GM18526 (cell line): ENCODE results near the gene CLASP2.

ENCODE experiments used
- POLR2A ChIP-seq: IDR thresholded peaks from 3 replicates; pipeline ENCODE4 v1.6.1; 2011; ENCODE audit not compliant: insufficient read length; ENCODE audit errors: extremely low read depth

Gene CLASP2

GRCh38 chr3:33543601-33544000 is 174.5 kb downstream of the CLASP2 start:
- no peak for TF ChIP-seq POLR2A

GRCh38 chr3:33541918-33542317 is 176.1 kb downstream of the CLASP2 start:
- no peak for TF ChIP-seq POLR2A

DNA sequence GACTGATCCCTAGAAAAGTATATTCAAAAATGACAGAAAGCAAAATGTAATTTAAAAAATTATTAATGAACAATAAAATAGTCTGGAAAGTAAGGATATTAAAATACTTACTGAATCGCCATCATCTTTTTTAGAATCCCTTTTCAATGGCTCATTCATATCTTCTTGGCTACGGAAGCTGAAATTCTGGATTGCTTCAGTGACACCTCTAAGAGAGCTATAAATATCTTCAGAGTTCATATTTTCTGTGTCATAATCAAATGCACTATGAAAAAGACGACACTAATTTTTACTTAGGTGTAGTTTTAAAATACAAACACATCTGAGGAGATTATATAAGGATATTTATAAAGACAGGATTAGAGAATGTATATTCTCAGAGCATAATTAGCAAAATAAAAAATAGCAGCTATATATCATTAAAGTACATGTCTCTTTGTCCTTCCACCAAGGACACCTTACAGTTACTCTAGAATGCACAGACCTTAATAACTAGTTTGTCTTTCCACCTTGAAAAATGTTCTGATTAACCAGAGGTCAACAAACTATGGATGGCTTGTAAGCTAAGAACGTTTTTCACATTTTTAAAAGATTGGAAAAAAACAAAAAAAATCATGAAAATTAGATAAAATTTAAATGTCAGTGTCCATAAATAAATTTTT is 179.2 kb downstream of the CLASP2 start:
- TF ChIP-seq POLR2A = no peak

GRCh38 chr3:33537133-33537532 is 180.9 kb downstream of the CLASP2 start:
- TF ChIP-seq POLR2A = no peak

DNA sequence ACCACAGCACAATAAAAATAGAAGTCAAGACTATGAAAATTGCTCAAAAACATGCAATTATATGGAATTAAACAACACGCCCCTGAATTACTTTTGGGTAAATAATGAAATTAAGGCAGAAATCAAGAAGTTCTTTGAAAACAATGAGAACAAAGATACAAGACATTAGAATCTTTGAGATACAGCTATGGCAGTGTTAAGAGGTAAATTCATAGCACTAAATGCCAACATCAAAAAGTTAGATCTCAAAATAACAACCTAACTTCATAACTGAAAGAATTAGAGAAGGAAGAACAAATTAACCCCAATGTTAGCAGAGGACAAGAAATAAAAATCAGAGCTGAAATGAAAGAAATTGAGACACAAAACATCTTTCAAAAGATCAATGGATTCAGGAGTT is 191.3 kb downstream of the CLASP2 start:
- no peak for TF ChIP-seq POLR2A

- no peak for TF ChIP-seq POLR2A
Observed at GRCh38 chr3:33525232-33525631, 192.8 kb downstream of the CLASP2 start.

DNA sequence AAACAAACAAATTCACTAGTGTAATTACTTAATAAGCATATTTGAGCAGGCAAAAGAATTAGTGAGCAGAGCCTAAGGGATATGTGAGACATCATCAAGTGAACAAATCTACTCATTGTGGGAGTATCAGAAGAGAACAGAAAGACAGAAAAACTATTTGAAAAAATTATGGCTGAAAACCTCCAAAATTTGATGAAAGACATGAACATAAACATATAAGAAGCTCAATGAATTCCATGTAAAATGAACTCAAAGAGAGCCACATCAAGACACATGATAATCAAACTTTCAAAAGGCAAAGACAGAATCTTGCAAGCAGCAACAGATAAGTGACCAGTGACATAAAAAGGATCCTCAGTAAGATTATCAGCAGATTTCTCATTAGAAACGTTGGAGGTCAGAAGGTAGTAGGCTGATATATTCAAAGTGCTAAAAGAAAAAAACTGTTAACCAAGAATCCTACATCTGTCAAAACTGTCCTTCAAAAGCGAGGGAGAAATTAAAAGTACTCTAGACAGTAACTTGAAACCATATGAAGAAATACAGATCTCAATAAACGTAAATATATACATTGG is 194.9 kb downstream of the CLASP2 start:
- TF ChIP-seq POLR2A = no peak

DNA sequence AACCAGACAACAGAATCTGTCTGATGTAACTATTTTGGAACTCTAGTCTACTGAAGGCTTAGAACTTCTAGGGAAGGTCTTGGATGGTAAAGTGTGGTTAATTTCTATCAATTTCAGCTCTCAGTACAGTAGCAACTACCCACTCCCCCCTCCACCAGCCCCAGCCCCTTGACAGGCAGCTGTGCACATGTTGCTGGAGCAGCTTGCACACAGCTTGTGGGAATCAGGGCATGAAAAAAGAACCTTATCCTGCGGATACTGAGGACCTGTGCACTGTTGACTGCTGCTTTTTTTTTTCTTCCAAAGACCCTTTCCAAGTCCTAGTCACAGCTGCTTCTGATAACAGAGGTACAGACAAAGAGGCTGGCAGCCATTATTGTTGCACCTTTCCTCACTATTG is 196.3 kb downstream of the CLASP2 start:
- TF ChIP-seq POLR2A = no peak

- TF ChIP-seq POLR2A = no peak
Observed at GRCh38 chr3:33513262-33513863, 204.7 kb downstream of the CLASP2 start.

DNA sequence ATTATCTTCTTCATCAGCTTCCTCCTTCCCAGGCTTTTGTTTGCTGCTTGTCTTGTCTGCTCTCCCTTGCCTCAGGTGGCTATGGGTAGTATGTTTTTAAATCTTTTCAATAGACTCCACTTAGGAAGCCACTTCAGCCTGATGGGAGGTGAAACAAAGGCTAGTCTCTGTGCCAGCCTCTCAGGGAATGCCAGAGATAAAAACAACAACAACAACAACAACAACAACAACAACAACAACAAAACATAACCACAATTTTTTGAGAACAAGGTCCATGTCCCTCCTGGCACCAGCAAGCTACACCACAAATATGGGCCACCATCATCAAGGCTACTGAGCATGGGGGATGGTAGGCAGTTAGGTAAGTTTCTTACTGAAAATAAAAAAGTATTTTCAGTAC is 213.0 kb downstream of the CLASP2 start:
- TF ChIP-seq POLR2A = no peak

DNA sequence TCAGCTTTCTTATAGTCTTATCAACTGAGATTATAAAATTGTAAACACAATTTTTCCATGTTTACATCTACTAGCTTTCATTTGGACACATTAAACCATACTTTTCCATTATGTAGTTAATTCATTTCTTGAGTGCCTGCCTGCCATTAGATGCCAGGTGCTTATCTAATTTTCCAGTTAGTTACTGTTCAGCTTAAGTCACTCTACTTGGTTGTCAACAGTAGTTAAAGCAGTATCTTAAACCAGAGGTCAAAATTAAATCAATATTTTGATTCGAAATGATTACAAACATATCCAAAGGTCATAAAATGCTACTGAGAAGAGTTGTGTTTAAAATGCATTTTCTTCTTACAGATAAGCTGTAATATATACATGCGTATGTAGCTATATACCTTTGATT is 221.6 kb downstream of the CLASP2 start:
- TF ChIP-seq POLR2A = no peak

GRCh38 chr3:33491721-33492120 is 226.3 kb downstream of the CLASP2 start:
- TF ChIP-seq POLR2A = no peak

DNA sequence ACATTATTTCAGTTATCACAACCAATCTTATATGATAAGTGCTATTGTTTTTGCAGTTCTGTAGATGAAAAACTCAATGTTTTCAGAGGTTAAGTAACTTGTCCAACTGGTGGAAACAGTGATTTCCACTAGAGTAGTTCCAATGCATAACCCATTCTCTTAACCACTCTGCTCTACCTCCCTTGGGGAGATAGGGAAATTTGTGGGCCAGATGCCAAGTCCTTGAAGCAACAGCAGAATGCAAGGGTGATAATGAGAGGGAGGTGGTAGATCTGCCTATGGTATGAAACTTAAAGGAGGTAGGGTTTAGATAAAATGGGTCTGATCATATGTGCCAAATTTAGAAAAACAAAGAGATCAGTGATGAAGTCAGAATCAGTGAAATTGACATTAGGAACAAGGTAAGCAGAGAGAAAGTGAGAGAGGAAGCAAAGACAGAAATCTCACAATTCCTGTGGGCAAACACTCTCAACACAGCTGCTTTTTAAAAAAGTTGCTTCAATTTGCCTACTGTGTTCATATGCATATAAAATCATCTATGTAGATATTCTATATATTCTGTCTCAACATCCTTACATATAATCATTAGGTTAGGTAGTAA is 227.3 kb downstream of the CLASP2 start:
- TF ChIP-seq POLR2A = no peak

- TF ChIP-seq POLR2A = no peak
Observed at GRCh38 chr3:33488683-33489082, 229.4 kb downstream of the CLASP2 start.

DNA sequence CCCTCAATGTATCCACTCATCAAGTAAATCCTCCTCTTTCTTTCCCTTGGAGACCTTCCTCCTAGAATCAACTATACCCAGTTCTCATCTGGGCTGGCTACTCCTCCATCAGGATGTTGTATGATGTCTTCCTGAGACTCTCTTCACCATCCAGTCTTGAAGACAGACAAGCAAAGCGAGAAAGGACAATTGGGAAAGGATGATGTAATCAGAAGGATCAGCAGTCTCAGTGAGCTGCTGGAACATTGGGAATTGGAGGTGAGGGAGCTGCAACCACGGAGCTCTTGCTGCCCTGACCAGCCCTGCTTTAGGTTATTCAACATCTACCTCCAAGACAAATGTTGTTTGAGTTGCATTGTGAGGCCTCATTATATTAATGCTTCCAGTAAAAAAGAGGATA is 229.8 kb downstream of the CLASP2 start:
- TF ChIP-seq POLR2A = no peak

- no peak for TF ChIP-seq POLR2A
Observed at GRCh38 chr3:33482111-33482521, 235.9 kb downstream of the CLASP2 start.

DNA sequence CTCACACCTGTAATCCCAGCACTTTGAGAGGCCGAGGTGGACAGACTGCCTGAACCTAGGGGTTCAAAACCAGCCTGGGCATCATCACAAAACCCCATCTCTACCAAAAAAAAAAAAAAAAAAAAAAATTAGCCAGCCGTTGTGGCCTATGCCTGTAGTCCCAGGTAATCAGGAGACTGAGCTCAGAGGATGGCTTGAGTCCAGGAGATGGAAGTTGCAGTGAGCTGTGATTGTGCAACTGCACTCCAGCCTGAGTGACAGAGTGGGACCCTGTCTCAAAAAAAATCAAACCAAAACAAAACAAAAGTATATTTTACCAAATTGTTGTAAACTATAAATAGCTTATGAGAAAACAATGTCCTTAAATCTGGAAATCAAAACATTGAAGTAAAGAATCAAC is 243.2 kb downstream of the CLASP2 start:
- TF ChIP-seq POLR2A = no peak

DNA sequence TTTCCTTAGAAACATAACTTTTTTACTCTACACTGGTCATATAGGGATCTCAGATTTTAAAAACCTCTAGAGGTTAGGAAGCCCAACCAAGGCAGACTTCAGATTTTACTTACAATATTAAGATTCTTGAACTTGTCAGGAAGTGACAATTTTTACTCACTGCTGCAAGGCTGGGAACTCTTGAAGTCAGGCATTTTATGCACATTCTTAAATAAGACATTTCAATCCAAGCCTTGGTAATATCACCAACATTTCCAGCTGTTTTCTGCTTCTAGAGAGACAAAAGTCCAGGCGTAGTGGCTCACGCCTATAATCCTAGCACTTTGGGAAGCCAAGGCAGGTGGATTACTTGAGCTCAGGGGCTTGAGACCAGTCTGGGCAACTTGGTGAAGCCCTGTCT is 244.2 kb downstream of the CLASP2 start:
- no peak for TF ChIP-seq POLR2A
